NCI-H146 treated with DMSO at 0.1 percent for 48 hours (cell line): ENCODE data around the gene RALGPS1.

ENCODE experiments used
- DNase-seq: peaks from one replicate; lab custom pipeline; 2025; ENCODE audit not compliant: unreplicated experiment; lab: John Stamatoyannopoulos, UW

Gene RALGPS1

DNA sequence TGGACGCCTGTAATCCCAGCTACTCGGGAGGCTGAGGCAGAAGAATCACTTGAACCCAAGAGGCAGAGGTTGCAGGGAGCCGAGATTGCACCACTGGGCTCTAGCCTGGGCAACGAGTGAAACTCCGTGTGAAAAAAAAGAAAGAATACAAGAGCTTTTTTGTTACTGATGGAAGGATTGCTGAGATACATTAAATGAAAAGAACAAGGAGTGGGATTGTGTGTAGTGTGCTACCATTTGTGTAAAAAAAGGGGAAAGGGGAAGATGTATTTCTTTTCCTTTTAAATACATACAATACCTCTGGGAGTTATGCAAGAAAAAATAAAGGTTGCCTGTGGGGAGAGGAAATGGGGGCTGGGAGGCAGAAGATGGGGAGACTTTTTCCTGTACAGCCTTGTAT is 335.3 kb downstream of the RALGPS1 start:
- no peak for DNase-seq

DNA sequence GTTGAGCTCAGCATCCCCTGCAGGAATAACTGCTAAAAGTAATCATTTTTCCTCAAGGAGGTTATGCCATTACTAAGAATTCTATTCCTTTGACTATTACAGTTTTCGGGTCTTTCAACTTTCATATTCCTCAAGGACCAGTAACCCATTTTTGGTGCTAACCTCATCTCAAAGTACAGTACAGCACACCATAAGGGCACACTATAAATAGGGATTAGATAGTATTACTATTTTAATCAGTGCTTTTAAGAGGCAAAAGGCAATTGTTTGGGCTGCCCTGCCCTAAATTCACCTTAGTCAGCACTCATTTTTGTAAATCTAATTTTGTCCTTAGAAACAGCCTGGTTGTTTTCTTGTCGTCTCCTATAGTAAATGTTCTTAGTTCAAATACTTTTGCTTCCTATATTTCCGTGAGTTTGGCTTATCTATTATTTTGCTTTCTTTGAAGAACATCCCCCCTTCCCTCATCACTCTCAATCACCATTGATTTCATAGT is 336.4 kb downstream of the RALGPS1 start:
- DNase-seq, result no peak

DNA sequence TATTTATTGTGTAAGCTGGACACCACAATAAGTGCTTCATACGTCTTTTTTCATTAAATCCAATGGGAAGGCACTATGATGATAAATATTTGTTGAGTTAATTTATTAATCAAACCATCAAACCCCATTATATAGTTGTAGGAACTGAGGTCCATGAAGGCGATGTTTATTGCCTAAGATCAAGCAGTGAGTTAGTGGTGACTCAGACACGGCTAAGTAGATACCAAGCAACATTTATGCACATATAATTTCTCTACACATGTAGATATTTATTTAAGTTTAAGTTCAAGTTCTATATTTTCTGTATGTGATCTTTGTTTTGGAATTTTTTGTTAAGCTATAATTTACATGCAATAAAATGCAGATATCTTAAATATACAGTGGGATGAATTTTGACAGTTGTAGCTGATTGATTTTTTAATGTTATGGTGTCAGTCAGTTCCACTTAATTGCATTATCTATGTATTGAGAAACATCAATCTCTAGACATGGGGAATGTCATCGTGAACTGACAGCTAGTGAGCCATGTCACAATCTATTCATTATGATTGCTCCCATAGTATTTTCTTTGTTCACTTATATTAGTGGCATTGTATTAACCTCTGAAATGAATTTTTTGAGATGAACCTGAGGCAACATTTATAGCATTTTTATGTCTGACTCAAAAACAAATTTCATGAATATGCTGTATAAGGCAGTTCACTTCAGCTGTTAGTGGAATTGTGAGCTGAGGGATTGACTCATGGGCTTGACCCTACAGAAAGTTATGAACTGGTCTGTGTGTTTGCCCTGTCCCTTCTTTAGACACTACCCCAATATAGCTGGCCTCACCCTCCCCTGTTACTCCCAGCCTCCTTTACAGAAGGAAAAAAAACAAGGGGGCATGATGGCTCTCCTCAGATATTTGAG is 338.1 kb downstream of the RALGPS1 start:
- DNase-seq, result no peak

DNA sequence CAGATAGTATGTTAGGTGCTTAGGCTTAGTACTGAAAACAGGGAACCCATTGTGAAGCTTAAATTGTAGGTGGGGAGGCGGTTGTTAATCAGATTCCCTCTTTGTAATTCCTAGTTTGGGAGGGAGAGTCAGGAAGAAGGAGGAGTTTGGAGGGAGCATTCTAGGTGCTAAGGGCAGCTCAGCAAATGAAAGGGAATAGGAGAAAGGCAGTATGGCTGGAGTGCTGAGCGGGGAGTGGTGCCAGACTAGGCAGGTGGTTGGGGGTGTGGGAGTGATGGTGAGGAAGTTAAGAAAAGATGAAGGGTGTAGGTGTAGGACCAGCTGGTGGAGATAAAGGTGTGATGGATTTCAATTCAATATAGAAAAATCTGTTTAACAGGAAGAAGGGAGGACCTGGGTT is 338.9 kb downstream of the RALGPS1 start:
- no peak for DNase-seq

DNA sequence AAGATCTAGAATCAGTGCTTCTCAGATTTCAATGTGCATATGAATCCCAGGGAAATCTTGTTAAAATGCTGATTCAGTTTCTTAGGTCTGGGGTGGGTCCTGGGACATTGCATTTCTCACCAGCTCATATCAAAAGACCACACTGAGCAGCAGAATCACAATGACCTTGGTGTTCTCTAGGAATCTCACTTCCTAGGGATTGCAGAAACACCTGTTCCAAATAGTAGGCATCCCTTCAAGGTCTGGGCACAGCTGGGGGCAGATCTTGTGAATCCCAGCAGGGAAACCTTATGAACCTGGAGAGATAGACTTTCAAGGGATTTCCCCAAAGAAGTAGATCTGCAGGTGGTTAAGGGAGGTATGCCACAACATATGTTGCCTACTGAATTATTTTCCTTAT is 341.1 kb downstream of the RALGPS1 start:
- DNase-seq, result no peak

DNA sequence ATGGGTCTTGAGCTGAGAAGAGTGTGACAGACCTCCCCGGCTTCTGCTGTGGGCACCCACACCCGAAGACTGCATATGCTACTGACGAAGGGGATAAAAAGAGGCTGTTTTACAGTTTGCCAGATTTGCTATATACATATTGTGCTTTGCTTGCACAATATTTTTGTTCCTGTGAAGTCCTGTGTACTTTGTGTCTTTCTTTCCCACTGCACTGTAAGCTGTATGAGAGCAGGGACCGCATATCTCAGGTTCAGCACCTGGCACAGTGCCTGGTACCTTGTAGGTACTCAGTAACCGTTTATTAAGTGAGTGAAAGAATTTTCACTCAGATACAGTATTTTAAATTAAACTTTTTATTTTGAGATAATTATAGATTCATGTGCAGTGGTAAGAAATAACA is 341.7 kb downstream of the RALGPS1 start:
- DNase-seq, result no peak

DNA sequence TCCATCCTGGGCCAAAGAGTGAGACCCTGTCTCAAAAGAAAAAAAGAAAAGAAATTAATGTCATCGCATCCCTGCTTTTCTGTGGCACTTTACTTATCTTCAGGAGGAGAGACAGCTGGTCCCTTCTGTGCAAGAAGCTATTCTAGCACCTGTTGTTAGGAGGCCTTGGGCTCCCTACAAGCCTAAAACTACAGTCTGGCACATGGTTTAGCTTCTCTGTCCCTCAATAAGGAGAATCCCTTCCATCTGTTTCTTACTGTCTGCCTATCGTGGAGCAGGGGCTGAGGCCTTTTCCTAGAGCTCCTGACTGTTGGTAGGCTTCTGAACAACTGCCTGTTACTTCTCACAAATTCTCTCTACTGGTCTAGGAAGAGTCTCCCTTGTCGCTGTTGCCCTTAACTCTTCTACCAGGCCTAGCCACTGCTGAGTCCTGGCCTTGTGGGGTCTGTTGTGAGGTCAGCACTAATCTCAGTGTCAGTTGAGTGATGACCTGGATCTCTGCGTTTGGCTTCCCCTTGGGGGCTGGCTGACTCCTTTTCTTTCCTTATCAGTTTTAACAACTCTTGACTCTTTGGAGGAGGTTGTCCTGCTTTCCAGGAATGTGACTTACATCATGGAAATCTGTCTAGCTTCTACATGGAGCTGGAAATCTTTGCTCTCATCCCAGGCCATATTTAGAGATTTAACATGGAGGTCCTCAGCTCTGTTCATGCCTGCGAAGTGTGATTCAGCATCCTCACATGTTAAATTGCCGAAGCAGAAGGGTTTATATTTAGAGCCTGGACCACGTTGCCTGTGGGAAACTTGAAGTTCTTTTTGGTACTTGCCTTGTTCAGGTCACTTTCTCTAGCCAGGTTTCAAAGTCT is 344.3 kb downstream of the RALGPS1 start:
- no peak for DNase-seq

DNA sequence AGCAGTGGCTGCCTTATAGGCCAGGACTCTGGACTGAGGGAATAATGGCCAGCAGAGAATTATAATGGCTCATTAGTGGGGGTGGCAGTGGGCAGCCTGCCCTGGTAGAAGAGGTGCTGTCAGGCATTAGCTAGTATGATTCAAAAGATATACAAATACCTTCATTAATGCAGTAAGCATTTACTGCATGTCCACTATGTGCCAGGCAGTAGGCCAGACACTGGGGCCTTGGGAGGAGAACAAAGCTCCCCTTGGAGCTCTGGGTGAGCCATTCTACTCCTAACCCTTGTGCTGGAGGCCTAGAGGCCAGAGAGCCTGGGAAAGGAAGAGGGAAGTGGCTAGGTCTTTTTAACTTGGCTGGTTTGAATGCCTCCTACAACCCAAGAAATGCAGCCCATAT is 348.0 kb downstream of the RALGPS1 start:
- no peak for DNase-seq

DNA sequence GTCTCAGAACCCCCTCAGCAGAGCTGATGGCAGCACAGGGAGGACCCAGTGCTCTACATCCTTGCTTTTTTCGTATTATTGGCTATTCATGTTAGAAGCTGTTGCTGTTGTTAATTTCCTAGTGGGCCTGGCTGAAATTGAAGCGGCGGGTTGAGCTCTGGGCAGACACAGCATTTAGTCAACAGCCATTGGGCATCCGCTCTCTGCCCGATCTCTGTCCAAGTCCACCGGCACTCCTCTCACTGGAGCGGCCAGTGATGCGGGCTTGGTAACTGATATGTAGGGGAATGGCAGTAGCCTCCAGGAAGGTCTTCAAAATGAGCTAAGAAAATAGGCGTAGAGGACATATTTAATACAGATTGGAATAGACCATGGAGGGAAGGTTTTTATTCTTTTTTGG is 348.7 kb downstream of the RALGPS1 start:
- DNase-seq, result no peak

DNA sequence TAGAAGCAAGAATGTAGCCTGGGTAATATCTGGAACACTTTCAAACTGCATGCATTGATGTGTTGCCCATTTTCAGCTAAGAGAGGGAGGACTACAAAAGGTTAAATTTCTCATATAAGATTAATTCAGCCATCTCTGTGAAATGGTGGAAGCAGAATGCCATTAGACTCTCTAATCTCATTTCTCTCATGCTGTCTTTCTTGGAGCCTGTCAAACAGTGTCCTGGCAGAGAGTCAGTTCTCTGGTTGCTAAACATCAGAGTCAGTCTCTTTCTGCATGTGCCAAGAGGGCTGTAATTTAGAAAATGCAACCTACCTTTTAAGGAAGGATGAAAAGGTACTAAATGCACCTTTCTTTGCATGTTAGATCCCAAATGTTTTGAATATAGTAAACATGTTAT is 349.1 kb downstream of the RALGPS1 start:
- no peak for DNase-seq

DNA sequence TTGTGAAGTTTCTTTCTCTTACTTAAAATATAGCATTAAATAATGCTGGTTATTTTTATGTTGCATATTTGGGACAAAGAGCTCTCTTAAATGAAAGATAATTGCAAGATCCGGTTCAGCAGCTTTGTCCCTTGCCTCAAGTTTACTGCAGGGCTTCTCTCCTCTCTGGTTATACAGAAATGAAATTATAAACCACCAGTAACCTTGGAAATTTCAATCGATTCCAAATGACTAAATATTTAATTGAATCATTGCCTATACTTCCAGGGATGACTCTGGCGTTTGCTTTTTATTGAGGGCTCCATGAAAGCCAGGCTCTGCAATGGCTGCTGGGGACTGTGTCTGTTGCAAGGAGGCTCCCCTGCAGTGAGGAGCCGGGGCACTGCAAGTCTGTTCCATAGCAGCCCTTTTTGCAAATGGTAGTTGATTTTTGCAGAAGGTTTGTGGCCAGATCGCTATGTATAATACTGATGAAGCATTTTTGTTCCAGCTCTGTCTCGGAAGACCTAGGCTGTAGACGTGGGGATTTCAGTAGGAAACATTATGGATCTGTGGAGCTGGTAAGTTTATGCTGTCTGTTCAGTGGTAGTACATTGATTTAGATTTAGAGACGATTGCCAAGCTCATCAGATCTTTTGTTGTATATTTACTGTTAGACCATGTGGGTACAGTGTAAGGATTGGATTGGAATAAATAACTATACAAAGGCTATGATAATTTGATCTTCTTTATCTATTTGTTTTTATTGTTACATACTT is 350.1 kb downstream of the RALGPS1 start, which contains the start of gene GARNL3:
Gene GARNL3 (plus strand): TSS at position 313 of the 758 bp plus-strand sequence. CDS start 104 bp downstream, at position 417.
- peak; percentile 7 for DNase-seq

DNA sequence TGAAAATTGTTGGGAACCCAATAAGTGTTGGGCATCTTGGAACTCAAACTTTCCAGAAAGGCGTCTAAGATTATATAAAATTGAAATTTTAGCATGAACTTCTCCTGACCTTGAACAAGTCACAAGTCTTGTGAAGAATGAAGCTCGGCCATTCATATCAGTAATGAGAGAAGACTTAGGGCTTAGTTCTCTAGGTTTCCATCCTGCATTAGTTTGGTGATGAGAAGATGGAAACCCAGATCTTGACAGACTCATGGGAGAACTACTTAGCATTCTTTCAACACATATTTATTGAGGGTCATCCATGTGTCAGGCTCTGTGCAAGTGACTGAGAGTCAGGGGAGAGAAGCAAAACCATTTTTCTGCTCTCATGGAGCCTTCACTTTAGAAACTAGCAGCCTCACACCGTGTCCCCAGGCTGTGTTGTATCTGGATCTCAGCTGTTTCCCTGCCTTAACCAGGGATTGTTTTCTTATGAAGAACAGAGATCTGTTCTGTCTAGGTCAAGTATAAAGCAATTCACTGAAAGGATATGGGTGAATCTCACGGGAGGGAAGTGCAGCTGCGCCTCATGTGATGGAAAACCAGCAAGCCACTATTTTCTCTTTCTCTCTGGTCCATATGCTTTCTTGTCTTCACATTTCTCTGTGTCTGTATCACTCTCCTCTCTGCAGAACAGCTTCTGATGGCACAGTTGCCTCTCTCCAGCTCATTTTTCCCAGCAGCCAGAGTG is 353.4 kb downstream of the RALGPS1 start:
- no peak for DNase-seq

DNA sequence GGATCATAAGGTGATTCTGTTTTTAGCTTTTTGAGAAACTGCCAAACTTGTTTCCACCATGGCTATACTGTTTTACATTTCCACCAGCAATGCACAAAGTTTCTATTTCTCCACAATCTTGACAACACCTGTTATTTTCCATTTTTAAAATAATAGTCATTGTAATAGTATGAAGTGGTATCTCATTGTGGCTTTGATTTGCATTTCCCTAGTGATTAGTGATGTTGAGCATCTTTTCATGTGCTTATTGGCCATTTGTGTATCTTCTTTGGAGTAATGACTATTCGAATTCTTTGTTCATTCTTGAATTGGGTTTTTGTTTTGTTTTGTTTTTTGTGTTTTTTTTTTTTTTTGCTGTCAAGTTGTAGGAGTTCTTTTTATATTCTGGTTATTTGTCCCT is 354.9 kb downstream of the RALGPS1 start:
- DNase-seq, result no peak
